ENCODE measurements around the gene PARN.

The PARN gene

GRCh38 chr16:14527411-14528044 is 102.5 kb downstream of the PARN start:
- no peak for DNase-seq

DNA sequence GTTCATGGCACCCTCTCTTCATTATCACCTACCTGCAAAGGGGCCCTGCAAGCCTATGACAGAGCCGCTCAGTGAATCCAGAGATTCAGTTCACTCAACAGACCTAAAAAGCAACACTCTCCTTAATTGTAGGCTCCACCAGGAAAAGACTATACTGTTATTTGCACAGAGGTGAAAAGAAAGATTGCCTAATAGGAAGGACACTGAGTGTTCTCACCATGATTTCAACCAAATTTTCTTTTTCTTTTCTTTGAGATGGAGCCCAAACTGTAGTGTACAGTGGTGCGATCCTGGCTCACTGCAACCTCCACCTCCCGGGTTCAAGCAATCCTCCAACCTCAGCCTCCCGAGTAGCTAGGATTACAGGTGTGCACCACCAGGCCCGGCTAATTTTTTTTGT is 104.5 kb downstream of the PARN start:
- no peak for DNase-seq

- no peak for DNase-seq
Observed at GRCh38 chr16:14524979-14525378, 105.1 kb downstream of the PARN start.

DNA sequence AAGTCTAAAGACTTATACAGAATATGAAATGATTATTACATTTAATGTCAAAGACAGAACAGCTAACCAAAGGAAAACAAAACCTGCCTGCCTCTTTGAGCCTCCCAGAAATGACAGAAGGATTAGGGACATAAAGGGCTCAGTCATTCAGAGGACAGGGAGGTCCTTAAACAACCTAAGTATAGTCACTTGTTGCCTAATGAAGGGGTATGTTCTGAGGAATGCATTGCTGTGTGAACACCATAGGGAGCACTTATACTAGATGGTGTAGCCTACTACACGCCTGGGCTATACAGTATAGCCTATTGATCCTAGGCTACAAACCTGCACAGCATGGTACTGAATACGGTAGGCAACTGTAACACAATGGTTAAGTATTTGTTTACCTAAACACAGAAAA is 106.4 kb downstream of the PARN start:
- no peak for DNase-seq

- DNase-seq: no peak
Observed at GRCh38 chr16:14522671-14523070, 107.4 kb downstream of the PARN start.

- no peak for DNase-seq
Observed at GRCh38 chr16:14520753-14521152, 109.3 kb downstream of the PARN start.

GRCh38 chr16:14514967-14515366 is 115.1 kb downstream of the PARN start:
- DNase-seq: no peak

GRCh38 chr16:14513389-14514107 is 116.5 kb downstream of the PARN start:
- DNase-seq: no peak

- DNase-seq: no peak
Observed at GRCh38 chr16:14511800-14512135, 118.3 kb downstream of the PARN start.

DNA sequence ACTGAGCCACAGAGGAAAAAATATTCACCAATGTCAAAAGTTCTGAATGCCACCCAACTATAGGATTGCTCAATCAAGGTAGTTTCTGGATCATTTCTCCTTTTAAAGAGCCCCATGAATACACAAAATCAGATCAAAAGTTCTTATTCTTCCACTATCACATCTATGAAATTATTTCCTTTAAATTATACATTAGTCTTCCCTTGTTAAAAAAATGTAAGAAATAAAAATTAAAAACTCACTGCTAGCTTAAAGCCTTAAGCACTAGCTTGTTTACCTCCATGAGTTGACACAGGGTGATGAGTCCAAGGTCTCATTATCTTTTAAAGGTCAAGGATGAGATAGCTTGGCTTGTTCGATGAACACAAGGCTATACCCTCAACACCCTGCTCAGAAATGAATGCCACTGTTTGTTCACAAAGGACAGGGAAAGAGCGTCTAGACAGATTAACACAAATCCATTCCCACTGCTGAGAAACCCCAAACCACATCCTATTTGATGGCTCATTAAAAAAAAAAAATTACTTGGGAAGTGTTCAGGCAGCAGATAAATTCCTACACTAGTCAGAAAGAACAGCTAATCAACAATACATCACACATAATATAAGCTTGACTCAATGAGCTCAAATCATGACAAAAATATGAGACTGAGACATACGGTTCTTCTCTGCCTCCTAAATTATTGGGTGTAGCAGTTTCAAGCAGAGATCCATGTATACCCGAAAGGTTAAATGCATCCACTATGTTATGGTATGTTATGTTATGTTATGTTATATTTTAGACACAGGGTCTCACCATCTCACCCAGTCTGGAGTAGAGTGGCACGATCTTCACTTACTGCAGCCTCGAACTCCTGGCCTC is 118.9 kb downstream of the PARN start:
- no peak for DNase-seq

DNA sequence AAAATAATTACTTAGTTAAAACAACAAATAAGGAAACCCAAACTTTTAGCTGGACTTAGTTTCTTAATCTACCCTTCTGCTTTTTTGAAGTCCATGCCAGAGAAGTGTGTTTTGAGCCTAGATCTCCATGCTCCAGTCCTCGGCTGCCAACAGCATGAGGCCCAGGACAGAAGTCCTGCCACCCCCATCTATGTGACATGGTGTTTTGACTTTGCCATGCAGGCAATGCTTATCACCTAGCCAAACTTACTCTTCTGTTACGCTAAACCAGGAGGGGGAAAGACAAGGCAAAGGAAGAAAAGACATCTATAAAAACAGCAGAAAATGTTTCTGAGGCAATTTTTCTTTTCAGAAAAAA is 119.5 kb downstream of the PARN start:
- DNase-seq: no peak

- no peak for DNase-seq
Observed at GRCh38 chr16:14509675-14510132, 120.4 kb downstream of the PARN start.

DNA sequence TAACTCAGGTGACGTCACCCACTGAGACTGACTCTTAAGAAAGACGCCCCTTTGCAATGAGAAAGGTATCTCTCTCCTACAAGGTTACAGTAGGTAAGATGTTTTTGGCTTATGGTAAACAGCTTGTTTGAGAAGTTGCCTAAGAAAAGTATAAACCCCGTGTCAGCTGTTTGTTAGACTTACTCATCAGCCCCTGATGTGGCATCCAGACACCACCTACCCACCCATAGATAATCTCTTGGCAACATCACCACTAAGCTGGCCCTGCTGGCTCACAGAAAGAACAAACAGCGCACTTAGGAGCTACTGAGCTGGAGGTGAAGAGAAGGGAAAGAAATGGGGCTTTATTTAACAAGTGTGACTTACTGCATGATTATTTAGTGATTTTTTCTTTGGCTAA is 121.0 kb downstream of the PARN start:
- no peak for DNase-seq

GRCh38 chr16:14505846-14506245 is 124.2 kb downstream of the PARN start:
- DNase-seq: no peak

DNA sequence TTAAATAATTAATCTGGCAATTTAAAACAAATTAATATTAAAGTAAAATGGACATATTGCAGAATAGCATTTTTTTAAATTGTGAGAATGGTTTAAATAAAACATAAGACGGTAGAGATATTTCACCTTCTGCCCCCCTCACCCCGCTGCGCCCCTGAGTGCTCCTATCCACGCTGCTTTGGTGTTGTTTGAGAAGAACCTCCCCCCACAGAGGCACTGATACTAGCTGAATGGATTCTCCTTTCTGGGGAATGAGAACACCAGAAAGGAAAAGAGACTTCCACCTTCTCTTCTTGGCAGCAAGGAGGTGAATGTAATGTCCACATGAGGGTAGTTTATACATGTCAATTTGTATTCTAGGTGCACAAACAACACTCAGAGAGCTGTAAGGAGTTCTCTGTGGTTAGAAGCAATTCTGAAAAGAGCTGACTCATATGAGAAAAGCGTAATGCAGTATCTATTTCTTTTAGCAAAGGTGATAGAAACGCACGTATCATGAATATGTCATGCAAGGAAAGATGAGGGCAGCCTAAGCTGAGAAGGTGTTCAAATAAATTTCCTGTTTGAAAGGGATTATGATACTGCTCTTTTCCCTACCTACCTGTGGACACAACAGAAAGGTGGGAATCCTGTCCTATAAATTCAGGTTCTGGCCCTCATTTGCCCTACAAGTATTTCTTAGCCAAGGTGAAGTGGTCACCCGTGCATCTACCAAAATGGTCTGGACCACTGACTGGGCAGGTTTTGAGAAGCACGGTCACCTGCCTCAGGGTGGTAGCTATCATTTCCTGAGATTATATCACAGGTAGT is 126.9 kb downstream of the PARN start:
- DNase-seq: no peak

- DNase-seq: no peak
Observed at GRCh38 chr16:14502256-14502875, 127.7 kb downstream of the PARN start.

GRCh38 chr16:14501331-14502255 is 128.5 kb downstream of the PARN start:
- DNase-seq: no peak

GRCh38 chr16:14500791-14501190 is 129.3 kb downstream of the PARN start:
- no peak for DNase-seq

DNA sequence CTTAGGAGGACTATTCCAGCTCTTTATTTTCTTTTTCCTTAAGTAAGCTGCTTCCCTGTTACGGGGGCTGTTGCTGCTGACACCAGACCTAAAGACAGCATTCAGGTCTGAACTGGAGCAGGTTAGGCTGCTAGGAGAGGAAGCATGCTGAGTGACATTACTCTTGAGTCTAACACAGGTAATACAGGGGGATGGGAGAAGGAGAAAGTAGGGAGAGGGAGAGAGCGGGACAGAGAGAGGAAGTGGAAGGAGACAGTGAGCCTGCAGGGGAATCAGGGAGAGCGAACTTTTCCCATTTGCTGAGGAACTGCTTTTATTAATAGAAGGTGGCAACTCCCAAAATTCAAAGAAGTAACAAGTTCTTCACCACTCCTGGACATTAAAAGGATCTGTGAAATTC is 130.9 kb downstream of the PARN start:
- no peak for DNase-seq

DNA sequence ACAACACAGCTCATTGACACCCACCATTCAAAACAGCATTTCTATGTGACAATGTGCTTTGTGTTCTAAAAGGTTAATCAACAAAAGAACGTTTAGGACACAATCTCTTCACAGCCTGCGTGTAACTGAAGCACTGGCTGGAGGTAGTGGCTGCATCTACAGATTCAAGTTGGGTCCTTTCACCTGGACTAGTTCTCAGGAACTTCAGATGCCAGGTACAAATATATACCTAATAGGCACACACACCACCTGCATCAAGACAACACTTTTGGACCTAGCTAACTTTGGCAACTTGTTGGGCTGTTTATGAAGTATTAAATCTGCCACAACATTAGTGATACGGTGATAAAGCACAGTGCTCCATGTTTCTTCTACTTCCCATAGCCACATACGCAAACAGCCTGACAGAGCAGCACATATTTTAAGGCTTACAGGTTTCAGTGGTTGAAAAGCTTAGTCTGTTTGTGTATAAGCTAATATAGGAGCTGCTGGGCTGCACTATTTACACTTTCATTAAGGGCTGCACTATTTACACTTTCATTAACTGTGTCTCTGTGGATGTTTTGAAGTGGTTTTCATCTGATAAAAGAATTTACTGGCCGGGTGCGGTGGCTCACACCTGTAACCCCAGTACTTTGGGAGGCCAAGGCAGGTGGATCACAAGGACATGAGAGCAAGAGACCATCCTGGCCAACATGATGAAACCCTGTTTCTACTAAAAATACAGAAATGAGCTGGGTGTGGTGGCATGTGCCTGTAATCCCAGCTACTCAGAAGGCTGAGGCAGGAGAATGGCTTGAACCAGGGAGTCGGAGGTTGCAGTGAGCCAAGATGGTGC is 132.6 kb downstream of the PARN start:
- no peak for DNase-seq

GRCh38 chr16:14496786-14497185 is 133.3 kb downstream of the PARN start:
- DNase-seq: no peak

Measured in stimulated activated CD8-positive, alpha-beta memory T cell treated with anti-CD3 and anti-CD28 coated beads, Interleukin-4, amount 100 ng/mL, for 48 hours (primary cell).